Activated CD4-positive, alpha-beta T cell treated with anti-CD3 and anti-CD28 coated beads, Interleukin-2, amount 50 U/mL, for 24 hours (primary cell): ENCODE data around the gene C10orf105.
A peak's percentile ranks its signal among the peaks of the same experiment; 100 is the strongest.

Experiments used
- DNase-seq, 2 donors: peaks; one replicate each; pipeline ENCODE4 v3.0.0-alpha.2; 2020; ENCODE audit warnings: low read depth in 1 of 2, low spot score in 1 of 2

Gene C10orf105

GRCh38 chr10:71700731-71701368, 18.7 kb downstream of the C10orf105 start:
- no peak for DNase-seq

- DNase-seq: no peak
These were observed 20.8 kb downstream of the C10orf105 start for GRCh38 chr10:71698737-71699136.

GRCh38 chr10:71697938-71698709, 21.5 kb downstream of the C10orf105 start:
- DNase-seq: peak in 1 of 2 donors; percentile 33

GRCh38 chr10:71696628-71697326, 22.8 kb downstream of the C10orf105 start:
- peak in 1 of 2 donors; percentile 57 for DNase-seq

GRCh38 chr10:71695502-71696476, 23.8 kb downstream of the C10orf105 start:
- no peak for DNase-seq

- no peak for DNase-seq
These were observed 25.0 kb downstream of the C10orf105 start for GRCh38 chr10:71694567-71694968.

GRCh38 chr10:71694039-71694501, 25.5 kb downstream of the C10orf105 start:
- no peak for DNase-seq

- DNase-seq: no peak
These were observed 26.2 kb downstream of the C10orf105 start for GRCh38 chr10:71693377-71693776.

- DNase-seq: no peak
These were observed 26.8 kb downstream of the C10orf105 start for GRCh38 chr10:71692598-71693306.

GRCh38 chr10:71691405-71691804, 28.2 kb downstream of the C10orf105 start:
- no peak for DNase-seq

GRCh38 chr10:71690094-71690720, 29.4 kb downstream of the C10orf105 start:
- no peak for DNase-seq

GRCh38 chr10:71688256-71688655, 31.3 kb downstream of the C10orf105 start:
- no peak for DNase-seq

- no peak for DNase-seq
These were observed 32.1 kb downstream of the C10orf105 start for GRCh38 chr10:71687480-71687879.

- DNase-seq: no peak
These were observed 32.5 kb downstream of the C10orf105 start for GRCh38 chr10:71687077-71687476.

GRCh38 chr10:71685554-71686232, 33.9 kb downstream of the C10orf105 start:
- DNase-seq: no peak

- peak in 1 of 2 donors; percentile 17 for DNase-seq
These were observed 35.0 kb downstream of the C10orf105 start for GRCh38 chr10:71684356-71685173.

GRCh38 chr10:71683301-71683700, 36.3 kb downstream of the C10orf105 start:
- no peak for DNase-seq

GRCh38 chr10:71681977-71682376, 37.6 kb downstream of the C10orf105 start:
- no peak for DNase-seq
